ENCODE measurements around the gene CCL4. TPM values are rescaled to one million over a fixed set of nuclear protein-coding genes. Genes with fewer than 3 reads are reported as not detected.

Gene CCL4
- total and polyA plus RNA-seq, 2 donors from 2014 or later: 3.9 to 5.1 TPM

DNA sequence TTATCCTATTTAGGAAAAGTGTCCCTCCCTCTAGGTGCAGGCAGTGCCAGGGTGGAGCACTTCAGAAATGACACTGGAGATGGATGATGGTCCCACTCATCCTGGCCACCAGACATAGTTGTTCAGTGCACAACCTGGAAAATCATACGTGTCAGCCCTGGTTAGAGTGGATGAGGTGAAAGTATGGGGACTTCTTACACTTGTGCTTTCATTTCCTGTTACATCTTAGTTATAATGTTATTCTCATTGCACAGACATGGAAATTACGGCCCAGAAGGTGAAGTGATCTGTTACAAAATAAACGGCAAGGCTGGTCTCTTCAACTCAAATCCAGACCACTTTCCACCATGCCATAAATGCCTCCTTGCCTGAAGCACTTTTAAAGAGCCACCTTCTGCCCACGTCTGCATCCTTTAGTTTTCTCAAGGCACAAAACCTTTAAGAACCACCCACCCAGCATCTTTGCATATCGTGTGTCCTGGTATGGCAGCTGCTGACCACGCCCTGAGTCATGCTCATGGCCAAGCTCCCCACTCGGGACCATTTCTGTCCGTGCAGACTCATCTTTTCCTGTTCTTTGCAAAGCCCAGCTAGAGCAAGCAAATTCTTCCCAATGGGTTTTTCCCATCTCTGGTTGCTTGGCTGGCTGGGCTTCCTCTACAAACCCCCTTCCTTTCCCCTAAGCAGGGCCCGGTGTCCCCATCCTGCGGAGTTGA is 50.4 kb downstream of the CCL4 start:
- no peak overlapping the region for H3K4me3 ChIP-seq (ENCODE audit: low read length in 3 of 3)
- intact Hi-C loops (cut with DNase I): no loop called here
- no peaks in the 10 kb centered on the region for H3K4me1 ChIP-seq (ENCODE audit: control insufficient read depth in 2 of 3, insufficient read depth in 2 of 3, low read depth in 1 of 3, low read length in 3 of 3)
- TF ChIP-seq, protein P1, sequence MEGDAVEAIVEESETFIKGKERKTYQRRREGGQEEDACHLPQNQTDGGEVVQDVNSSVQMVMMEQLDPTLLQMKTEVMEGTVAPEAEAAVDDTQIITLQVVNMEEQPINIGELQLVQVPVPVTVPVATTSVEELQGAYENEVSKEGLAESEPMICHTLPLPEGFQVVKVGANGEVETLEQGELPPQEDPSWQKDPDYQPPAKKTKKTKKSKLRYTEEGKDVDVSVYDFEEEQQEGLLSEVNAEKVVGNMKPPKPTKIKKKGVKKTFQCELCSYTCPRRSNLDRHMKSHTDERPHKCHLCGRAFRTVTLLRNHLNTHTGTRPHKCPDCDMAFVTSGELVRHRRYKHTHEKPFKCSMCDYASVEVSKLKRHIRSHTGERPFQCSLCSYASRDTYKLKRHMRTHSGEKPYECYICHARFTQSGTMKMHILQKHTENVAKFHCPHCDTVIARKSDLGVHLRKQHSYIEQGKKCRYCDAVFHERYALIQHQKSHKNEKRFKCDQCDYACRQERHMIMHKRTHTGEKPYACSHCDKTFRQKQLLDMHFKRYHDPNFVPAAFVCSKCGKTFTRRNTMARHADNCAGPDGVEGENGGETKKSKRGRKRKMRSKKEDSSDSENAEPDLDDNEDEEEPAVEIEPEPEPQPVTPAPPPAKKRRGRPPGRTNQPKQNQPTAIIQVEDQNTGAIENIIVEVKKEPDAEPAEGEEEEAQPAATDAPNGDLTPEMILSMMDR (IDR thresholded peaks at IDR 0.05; ENCODE audit: borderline replicate concordance, extremely low read depth, insufficient read depth): no peak
- no peak overlapping the region for H3K27ac ChIP-seq (ENCODE audit: low read depth in 2 of 2, low read length in 2 of 2)
- no peaks in the 10 kb centered on the region for H3K27me3 ChIP-seq (ENCODE audit: control insufficient read depth, insufficient read depth, low read length)
- no peak for FAIRE-seq
- no peaks in the 10 kb centered on the region for H3K36me3 ChIP-seq (ENCODE audit: control insufficient read depth in 2 of 3, insufficient read depth in 3 of 3, low read length in 3 of 3)
- H3K9me3 ChIP-seq (ENCODE audit: control insufficient read depth in 2 of 3, insufficient read depth in 1 of 3, low read length in 3 of 3): no peaks in the 10 kb centered on the region
- no peak for DNase-seq
- H3K9ac ChIP-seq (ENCODE audit: low read length in 3 of 3): no peak overlapping the region

Other genes with a start within 250 kb of the CCL4 start
- 0.16 TPM for gene HEATR9, start 234.9 kb upstream of the CCL4 start, total RNA-seq
- gene HEATR9, start 234.9 kb upstream of the CCL4 start, polyA plus RNA-seq (ENCODE audit: insufficient read depth, low read depth, low replicate concordance): not detected
- 10.3 TPM for gene CCL5, start 223.5 kb upstream of the CCL4 start, total RNA-seq
- gene CCL5, start 223.5 kb upstream of the CCL4 start, polyA plus RNA-seq (ENCODE audit: insufficient read depth, low read depth, low replicate concordance): 4.2 TPM
- gene RDM1, start 173.1 kb upstream of the CCL4 start, total RNA-seq: not detected
- 0.56 TPM for gene RDM1, start 173.1 kb upstream of the CCL4 start, polyA plus RNA-seq (ENCODE audit: insufficient read depth, low read depth, low replicate concordance)
- not detected for gene LYZL6, start 160.1 kb upstream of the CCL4 start, total RNA-seq
- not detected for gene LYZL6, start 160.1 kb upstream of the CCL4 start, polyA plus RNA-seq (ENCODE audit: insufficient read depth, low read depth, low replicate concordance)
- 0.79 TPM for gene CCL16, start 122.3 kb upstream of the CCL4 start, total RNA-seq
- not detected for gene CCL16, start 122.3 kb upstream of the CCL4 start, polyA plus RNA-seq (ENCODE audit: insufficient read depth, low read depth, low replicate concordance)
- 134 TPM for gene CCL14, start 117.1 kb upstream of the CCL4 start, total RNA-seq
- gene CCL14, start 117.1 kb upstream of the CCL4 start, polyA plus RNA-seq (ENCODE audit: insufficient read depth, low read depth, low replicate concordance): 14.2 TPM
- gene CCL15, start 102.3 kb upstream of the CCL4 start, total RNA-seq: 0.82 TPM
- gene CCL15, start 102.3 kb upstream of the CCL4 start, polyA plus RNA-seq (ENCODE audit: insufficient read depth, low read depth, low replicate concordance): 22.2 TPM
- 18.1 TPM for gene CCL23, start 85.9 kb upstream of the CCL4 start, total RNA-seq
- gene CCL23, start 85.9 kb upstream of the CCL4 start, polyA plus RNA-seq (ENCODE audit: insufficient read depth, low read depth, low replicate concordance): 4.8 TPM
- gene CCL18, start 39.6 kb upstream of the CCL4 start, total RNA-seq: 4.5 TPM
- not detected for gene CCL18, start 39.6 kb upstream of the CCL4 start, polyA plus RNA-seq (ENCODE audit: insufficient read depth, low read depth, low replicate concordance)
- gene CCL3, start 13.7 kb upstream of the CCL4 start, total RNA-seq: 4.2 TPM
- 6.6 TPM for gene CCL3, start 13.7 kb upstream of the CCL4 start, polyA plus RNA-seq (ENCODE audit: insufficient read depth, low read depth, low replicate concordance)
- 7.7 TPM for gene TBC1D3B, start 72.8 kb downstream of the CCL4 start, total RNA-seq
- gene TBC1D3B, start 72.8 kb downstream of the CCL4 start, polyA plus RNA-seq (ENCODE audit: insufficient read depth, low read depth, low replicate concordance): 1.3 TPM
- gene CCL3L1, start 92.9 kb downstream of the CCL4 start, total RNA-seq: 0.38 TPM
- gene CCL3L1, start 92.9 kb downstream of the CCL4 start, polyA plus RNA-seq (ENCODE audit: insufficient read depth, low read depth, low replicate concordance): 1.2 TPM
- gene CCL4L2, start 107.2 kb downstream of the CCL4 start, total RNA-seq: 1.6 TPM
- gene CCL4L2, start 107.2 kb downstream of the CCL4 start, polyA plus RNA-seq (ENCODE audit: insufficient read depth, low read depth, low replicate concordance): 3.4 TPM
- gene TBC1D3I, start 160.7 kb downstream of the CCL4 start, total RNA-seq: 0.41 TPM
- not detected for gene TBC1D3I, start 160.7 kb downstream of the CCL4 start, polyA plus RNA-seq (ENCODE audit: insufficient read depth, low read depth, low replicate concordance)
- gene TBC1D3G, start 220.1 kb downstream of the CCL4 start, total RNA-seq: not detected
- gene TBC1D3G, start 220.1 kb downstream of the CCL4 start, polyA plus RNA-seq (ENCODE audit: insufficient read depth, low read depth, low replicate concordance): not detected